Measurements from ENCODE around the gene LRRC25.
A peak's percentile ranks its signal among the peaks of the same experiment; 100 is the strongest.

LRRC25 gene

DNA sequence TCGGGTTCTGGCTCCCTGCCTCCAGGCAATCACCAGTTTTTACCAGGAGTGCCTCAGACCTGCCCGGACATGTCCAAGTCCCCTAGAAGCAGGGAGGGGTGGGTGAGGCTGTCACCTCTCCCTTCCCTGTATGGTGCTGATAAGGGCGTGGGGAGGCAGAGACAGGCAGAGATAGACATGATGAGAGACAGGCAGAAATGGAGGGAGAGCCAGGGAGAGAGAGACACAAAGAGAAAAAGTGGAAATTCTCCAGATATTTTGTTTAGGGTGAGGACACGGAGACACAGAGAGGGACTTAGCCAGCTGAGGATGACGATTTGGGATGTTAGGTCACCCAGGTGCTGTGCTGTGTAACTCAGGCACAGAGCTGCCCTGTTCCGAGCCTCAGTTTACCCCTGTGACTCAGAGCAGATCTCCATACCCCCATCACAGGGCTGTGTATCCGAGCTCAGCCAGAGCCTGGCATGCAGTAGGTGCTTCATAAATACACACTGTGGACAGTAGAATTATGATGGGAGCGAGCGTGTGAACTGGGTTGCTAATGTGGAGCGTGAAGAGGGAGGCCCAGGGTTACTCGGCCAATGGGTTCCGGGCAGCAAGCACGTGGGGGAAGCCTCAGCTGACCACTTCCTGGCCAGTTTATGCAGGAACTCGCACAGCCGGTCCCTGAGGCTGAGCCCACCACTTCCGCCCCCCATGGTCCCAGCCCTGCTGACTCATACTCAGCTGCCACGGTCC, 23.4 kb downstream of the LRRC25 start:
- Histone ChIP-seq H3K9me3 (ENCODE audit: control insufficient read depth, low read length) (no peaks in the 10 kb centered on the region), H3K4ac (ENCODE audit: low read depth in 1 of 2, low read length in 2 of 2) (peak overlapping the region; percentile 89 to 99), H2BK120ac (ENCODE audit: low read depth, low read length) (peak overlapping the region; percentile 82), H2BK15ac (ENCODE audit: low read depth, poor library complexity, severe bottlenecking) (peak overlapping the region; percentile 83), H3K27me3 (ENCODE audit: control insufficient read depth in 1 of 2, insufficient read depth in 1 of 2, low read length in 2 of 2) (no peaks in the 10 kb centered on the region), H4K8ac (ENCODE audit: low read length) (peak overlapping the region; percentile 96), H3K14ac (ENCODE audit: low read length in 2 of 2) (peak overlapping the region in 1 of 2 experiments; percentile 96), H2BK12ac (ENCODE audit: low read length in 2 of 2) (peak overlapping the region; percentile 98 to 99), H2BK5ac (ENCODE audit: low read depth, low read length, poor library complexity, severe bottlenecking) (peak overlapping the region; percentile 98), H3K23ac (ENCODE audit: low read length in 2 of 2) (peak overlapping the region in 1 of 2 experiments; percentile 94), H3K4me2 (ENCODE audit: low read length, poor library complexity, severe bottlenecking) (no peak overlapping the region), H3K18ac (ENCODE audit: low read depth in 1 of 2, low read length in 2 of 2) (peak overlapping the region; percentile 96 to 98), H2AK5ac (ENCODE audit: low read length, severe bottlenecking) (peak overlapping the region; percentile 84), H3K9ac (ENCODE audit: low read length) (peak overlapping the region; percentile 87), H4K91ac (ENCODE audit: low read length) (peak overlapping the region; percentile 99), H3K36me3 (ENCODE audit: control insufficient read depth in 1 of 2, insufficient read depth in 2 of 2, low read depth in 1 of 2, low read length in 2 of 2) (peaks cover 0 to 4% of the 10 kb centered on the region in 2 experiments), H3K4me3 (ENCODE audit: insufficient read depth in 1 of 2, low read depth in 1 of 2, low read length in 2 of 2) (peak overlapping the region in 1 of 2 experiments; percentile 26), H2AFZ (ENCODE audit: low read depth, low read length) (no peak overlapping the region), H3K27ac (ENCODE audit: low read length, poor library complexity, severe bottlenecking) (peak overlapping the region; percentile 99), H3K79me1 (replicated peaks; ENCODE audit: low read length, poor library complexity, severe bottlenecking) (peaks cover 2% of the 10 kb centered on the region), H3K4me1 (ENCODE audit: control insufficient read depth, insufficient read depth, low read depth, low read length) (peaks cover 26% of the 10 kb centered on the region)
- peak; percentile 99 for DNase-seq
- 22% methylated on average over 10 of the region's 17 CpGs for WGBS

DNA sequence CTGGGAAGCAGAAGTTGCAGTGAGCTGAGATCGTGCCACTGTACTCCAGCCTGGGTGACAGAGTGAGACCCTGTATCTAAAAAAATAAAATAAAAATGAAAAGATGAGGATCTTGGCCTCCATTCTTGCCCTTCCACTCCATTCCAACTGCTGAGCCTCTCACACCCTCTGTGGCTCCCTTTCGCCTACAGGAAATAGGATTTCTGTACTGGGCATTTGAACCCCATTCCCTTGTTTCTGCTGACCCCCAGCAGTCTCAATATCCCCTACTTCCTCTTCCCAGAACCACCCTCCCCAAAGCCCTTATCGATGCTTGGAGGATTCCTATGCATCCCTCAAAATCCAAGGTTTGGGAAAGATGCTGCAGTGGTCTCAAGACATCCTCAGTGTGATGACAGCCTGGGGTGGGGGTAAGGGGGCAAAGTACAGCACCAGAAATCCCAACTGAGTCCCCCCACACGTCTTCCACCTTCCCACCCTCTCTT, 24.0 kb downstream of the LRRC25 start:
- H2BK15ac ChIP-seq (ENCODE audit: low read depth, poor library complexity, severe bottlenecking), result peak overlapping the region; percentile 83
- over 99% methylated on average over 3 of the region's 4 CpGs for WGBS
- H2AFZ ChIP-seq (ENCODE audit: low read depth, low read length), result no peak overlapping the region

DNA sequence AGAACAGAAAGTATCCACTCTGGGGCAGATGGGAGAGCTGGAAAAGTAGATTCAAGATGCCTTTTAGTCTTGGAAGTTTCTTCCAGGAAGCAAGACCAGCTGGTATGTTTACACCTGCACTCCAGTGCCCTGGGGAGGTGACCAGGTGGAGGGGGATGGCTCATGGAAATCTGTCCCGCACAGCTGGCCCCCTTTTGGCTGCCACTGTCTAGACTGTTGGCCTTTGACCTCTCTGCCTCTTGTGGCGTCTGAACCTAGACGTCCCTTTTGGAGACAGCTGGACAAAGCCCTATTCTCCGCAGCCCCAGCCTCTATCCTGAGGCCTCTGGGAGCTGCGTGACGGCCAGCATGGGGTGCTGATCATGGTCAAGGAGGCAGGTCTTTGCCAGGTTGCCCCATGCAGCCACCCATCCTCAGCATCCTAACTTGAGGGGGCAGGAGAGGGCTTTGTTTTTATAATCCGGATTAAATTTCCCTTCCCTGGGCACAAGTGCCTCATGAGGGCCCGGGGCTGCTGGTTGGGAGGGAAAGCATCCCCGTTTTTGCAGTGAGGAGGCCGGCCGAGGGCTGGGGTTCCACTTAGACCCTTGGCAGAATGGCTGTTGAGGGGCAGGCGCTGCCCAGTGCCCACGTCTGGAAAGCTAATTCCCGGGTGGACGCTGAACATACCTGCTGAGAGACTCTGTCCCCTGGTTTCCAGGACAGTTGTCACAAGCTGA, 28.8 kb downstream of the LRRC25 start:
- no peaks in the 10 kb centered on the region for H3K27me3 ChIP-seq (ENCODE audit: control insufficient read depth in 1 of 2, insufficient read depth in 1 of 2, low read length in 2 of 2)
- peak overlapping the region; percentile 94 for H4K91ac ChIP-seq (ENCODE audit: low read length)
- H3K4me2 ChIP-seq (ENCODE audit: low read length, poor library complexity, severe bottlenecking), result no peak overlapping the region
- peaks cover 27% of the 10 kb centered on the region for H3K4me1 ChIP-seq (ENCODE audit: control insufficient read depth, insufficient read depth, low read depth, low read length)
- H2AK5ac ChIP-seq (ENCODE audit: low read length, severe bottlenecking), result peak overlapping the region; percentile 99
- H2BK120ac ChIP-seq (ENCODE audit: low read depth, low read length), result peak overlapping the region; percentile 86
- H4K8ac ChIP-seq (ENCODE audit: low read length), result peak overlapping the region; percentile 92
- H3K18ac ChIP-seq (ENCODE audit: low read depth in 1 of 2, low read length in 2 of 2), result peak overlapping the region; percentile 31 to 81
- peaks cover 8 to 17% of the 10 kb centered on the region in 2 experiments for H3K36me3 ChIP-seq (ENCODE audit: control insufficient read depth in 1 of 2, insufficient read depth in 2 of 2, low read depth in 1 of 2, low read length in 2 of 2)
- DNase-seq, result no peak
- no peak overlapping the region for H2AFZ ChIP-seq (ENCODE audit: low read depth, low read length)
- H3K4ac ChIP-seq (ENCODE audit: low read depth in 1 of 2, low read length in 2 of 2), result peak overlapping the region; percentile 83 to 95
- peak overlapping the region; percentile 84 for H2BK15ac ChIP-seq (ENCODE audit: low read depth, poor library complexity, severe bottlenecking)
- no peak overlapping the region for H3K9ac ChIP-seq (ENCODE audit: low read length)
- H3K27ac ChIP-seq (ENCODE audit: low read length, poor library complexity, severe bottlenecking), result peak overlapping the region; percentile 25
- H3K79me1 ChIP-seq (replicated peaks; ENCODE audit: low read length, poor library complexity, severe bottlenecking), result peaks cover 7% of the 10 kb centered on the region
- no peak overlapping the region for H3K14ac ChIP-seq (ENCODE audit: low read length in 2 of 2)
- peak overlapping the region; percentile 54 for H2BK5ac ChIP-seq (ENCODE audit: low read depth, low read length, poor library complexity, severe bottlenecking)
- H3K9me3 ChIP-seq (ENCODE audit: control insufficient read depth, low read length), result no peaks in the 10 kb centered on the region
- H3K4me3 ChIP-seq (ENCODE audit: insufficient read depth in 1 of 2, low read depth in 1 of 2, low read length in 2 of 2), result no peak overlapping the region
- H3K23ac ChIP-seq (ENCODE audit: low read length in 2 of 2), result no peak overlapping the region
- peak overlapping the region; percentile 98 to 99 for H2BK12ac ChIP-seq (ENCODE audit: low read length in 2 of 2)
- WGBS, result 82% methylated on average over 15 of the region's 15 CpGs

More for the DNA sequence above, 24.0 kb downstream of the LRRC25 start:
- Histone ChIP-seq H3K79me1 (replicated peaks; ENCODE audit: low read length, poor library complexity, severe bottlenecking) (peaks cover 4% of the 10 kb centered on the region), H3K4me2 (ENCODE audit: low read length, poor library complexity, severe bottlenecking) (no peak overlapping the region), H3K4me3 (ENCODE audit: insufficient read depth in 1 of 2, low read depth in 1 of 2, low read length in 2 of 2) (no peak overlapping the region), H2BK5ac (ENCODE audit: low read depth, low read length, poor library complexity, severe bottlenecking) (peak overlapping the region; percentile 98), H3K27me3 (ENCODE audit: control insufficient read depth in 1 of 2, insufficient read depth in 1 of 2, low read length in 2 of 2) (no peaks in the 10 kb centered on the region), H4K8ac (ENCODE audit: low read length) (peak overlapping the region; percentile 96), H2AK5ac (ENCODE audit: low read length, severe bottlenecking) (peak overlapping the region; percentile 84), H3K9me3 (ENCODE audit: control insufficient read depth, low read length) (no peaks in the 10 kb centered on the region), H3K18ac (ENCODE audit: low read depth in 1 of 2, low read length in 2 of 2) (peak overlapping the region; percentile 96 to 98), H3K23ac (ENCODE audit: low read length in 2 of 2) (peak overlapping the region in 1 of 2 experiments; percentile 94), H3K14ac (ENCODE audit: low read length in 2 of 2) (peak overlapping the region in 1 of 2 experiments; percentile 96), H3K27ac (ENCODE audit: low read length, poor library complexity, severe bottlenecking) (peak overlapping the region; percentile 99), H3K36me3 (ENCODE audit: control insufficient read depth in 1 of 2, insufficient read depth in 2 of 2, low read depth in 1 of 2, low read length in 2 of 2) (peaks cover 0 to 10% of the 10 kb centered on the region in 2 experiments), H2BK12ac (ENCODE audit: low read length in 2 of 2) (peak overlapping the region; percentile 70 to 99), H3K4ac (ENCODE audit: low read depth in 1 of 2, low read length in 2 of 2) (peak overlapping the region; percentile 89 to 99), H4K91ac (ENCODE audit: low read length) (peak overlapping the region; percentile 99), H3K4me1 (ENCODE audit: control insufficient read depth, insufficient read depth, low read depth, low read length) (peaks cover 27% of the 10 kb centered on the region), H2BK120ac (ENCODE audit: low read depth, low read length) (peak overlapping the region; percentile 82), H3K9ac (ENCODE audit: low read length) (peak overlapping the region; percentile 87)
- no peak for DNase-seq

DNA sequence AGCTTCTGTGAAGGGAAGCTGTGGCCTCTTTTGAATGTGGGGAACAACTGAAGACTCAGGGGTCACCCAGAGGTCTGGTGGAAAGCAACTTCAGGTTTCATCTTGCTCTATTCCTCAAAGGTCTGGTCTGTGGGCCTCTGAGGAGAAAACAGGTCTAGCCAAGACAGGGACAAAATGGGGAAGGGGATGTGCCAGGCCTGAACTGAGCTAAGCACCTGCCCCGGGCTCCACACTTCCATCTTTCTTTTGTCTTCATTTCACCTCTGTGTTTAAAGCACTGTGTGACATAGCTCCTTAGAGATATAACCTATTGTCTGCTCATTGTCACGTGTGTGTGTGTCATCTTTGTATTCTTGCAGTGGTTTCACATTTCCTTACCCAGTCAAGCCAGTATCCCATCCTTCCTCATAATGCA, 31.4 kb downstream of the LRRC25 start:
- Histone ChIP-seq H4K8ac (ENCODE audit: low read length) (peak overlapping the region; percentile 74), H3K9me3 (ENCODE audit: control insufficient read depth, low read length) (no peaks in the 10 kb centered on the region), H2BK5ac (ENCODE audit: low read depth, low read length, poor library complexity, severe bottlenecking) (peak overlapping the region; percentile 93), H2AFZ (ENCODE audit: low read depth, low read length) (no peak overlapping the region), H3K4me3 (ENCODE audit: insufficient read depth in 1 of 2, low read depth in 1 of 2, low read length in 2 of 2) (no peak overlapping the region), H3K4ac (ENCODE audit: low read depth in 1 of 2, low read length in 2 of 2) (peak overlapping the region; percentile 69 to 99), H4K91ac (ENCODE audit: low read length) (peak overlapping the region; percentile 31), H2AK5ac (ENCODE audit: low read length, severe bottlenecking) (peak overlapping the region; percentile 94), H3K9ac (ENCODE audit: low read length) (peak overlapping the region; percentile 88), H3K79me1 (replicated peaks; ENCODE audit: low read length, poor library complexity, severe bottlenecking) (peaks cover 12% of the 10 kb centered on the region), H2BK12ac (ENCODE audit: low read length in 2 of 2) (peak overlapping the region; percentile 73 to 99), H3K4me2 (ENCODE audit: low read length, poor library complexity, severe bottlenecking) (no peak overlapping the region), H3K18ac (ENCODE audit: low read depth in 1 of 2, low read length in 2 of 2) (peak overlapping the region; percentile 91 to 97), H3K27ac (ENCODE audit: low read length, poor library complexity, severe bottlenecking) (peak overlapping the region; percentile 100), H3K23ac (ENCODE audit: low read length in 2 of 2) (no peak overlapping the region), H3K36me3 (ENCODE audit: control insufficient read depth in 1 of 2, insufficient read depth in 2 of 2, low read depth in 1 of 2, low read length in 2 of 2) (peaks cover 25 to 36% of the 10 kb centered on the region in 2 experiments), H3K27me3 (ENCODE audit: control insufficient read depth in 1 of 2, insufficient read depth in 1 of 2, low read length in 2 of 2) (no peaks in the 10 kb centered on the region), H3K14ac (ENCODE audit: low read length in 2 of 2) (peak overlapping the region in 1 of 2 experiments; percentile 4), H3K4me1 (ENCODE audit: control insufficient read depth, insufficient read depth, low read depth, low read length) (peaks cover 24% of the 10 kb centered on the region), H2BK15ac (ENCODE audit: low read depth, poor library complexity, severe bottlenecking) (peak overlapping the region; percentile 1), H2BK120ac (ENCODE audit: low read depth, low read length) (peak overlapping the region; percentile 95)
- WGBS, result 100% methylated on average over 1 of the region's 2 CpGs
- no peak for DNase-seq
